ENCODE data around the gene RMDN2.

Gene RMDN2

DNA sequence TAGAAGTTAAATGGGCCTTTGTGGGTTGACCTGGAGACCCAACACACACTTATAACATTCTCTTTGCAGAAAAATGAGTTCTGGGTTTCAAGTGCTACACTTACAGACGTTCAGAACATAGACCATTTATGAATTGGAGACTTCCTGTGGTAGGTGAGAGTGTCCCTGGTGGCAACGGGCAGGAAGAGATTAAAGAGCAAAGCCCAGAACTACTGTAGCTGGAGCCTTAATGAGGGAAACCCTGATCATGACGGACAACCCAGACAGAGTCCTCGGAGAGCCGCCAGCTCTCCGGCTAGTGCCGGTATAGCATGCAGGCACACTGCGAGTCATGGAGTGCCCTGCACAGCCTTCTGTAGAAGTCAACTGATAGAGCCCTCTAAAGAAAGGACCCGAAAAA, 44.5 kb upstream of the RMDN2 start:
- TF ChIP-seq, protein P1, sequence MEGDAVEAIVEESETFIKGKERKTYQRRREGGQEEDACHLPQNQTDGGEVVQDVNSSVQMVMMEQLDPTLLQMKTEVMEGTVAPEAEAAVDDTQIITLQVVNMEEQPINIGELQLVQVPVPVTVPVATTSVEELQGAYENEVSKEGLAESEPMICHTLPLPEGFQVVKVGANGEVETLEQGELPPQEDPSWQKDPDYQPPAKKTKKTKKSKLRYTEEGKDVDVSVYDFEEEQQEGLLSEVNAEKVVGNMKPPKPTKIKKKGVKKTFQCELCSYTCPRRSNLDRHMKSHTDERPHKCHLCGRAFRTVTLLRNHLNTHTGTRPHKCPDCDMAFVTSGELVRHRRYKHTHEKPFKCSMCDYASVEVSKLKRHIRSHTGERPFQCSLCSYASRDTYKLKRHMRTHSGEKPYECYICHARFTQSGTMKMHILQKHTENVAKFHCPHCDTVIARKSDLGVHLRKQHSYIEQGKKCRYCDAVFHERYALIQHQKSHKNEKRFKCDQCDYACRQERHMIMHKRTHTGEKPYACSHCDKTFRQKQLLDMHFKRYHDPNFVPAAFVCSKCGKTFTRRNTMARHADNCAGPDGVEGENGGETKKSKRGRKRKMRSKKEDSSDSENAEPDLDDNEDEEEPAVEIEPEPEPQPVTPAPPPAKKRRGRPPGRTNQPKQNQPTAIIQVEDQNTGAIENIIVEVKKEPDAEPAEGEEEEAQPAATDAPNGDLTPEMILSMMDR (IDR thresholded peaks at IDR 0.05; ENCODE audit: low read depth, low read length) = no peak
- DNase-seq (ENCODE audit: low read depth, low spot score) = no peak
- in situ Hi-C loops (cut with HindIII; ENCODE audit: low sequenced_read_pairs) = no loop called here
- no peak overlapping the region for H3K4me3 ChIP-seq (ENCODE audit: low read depth, low read length)

DNA sequence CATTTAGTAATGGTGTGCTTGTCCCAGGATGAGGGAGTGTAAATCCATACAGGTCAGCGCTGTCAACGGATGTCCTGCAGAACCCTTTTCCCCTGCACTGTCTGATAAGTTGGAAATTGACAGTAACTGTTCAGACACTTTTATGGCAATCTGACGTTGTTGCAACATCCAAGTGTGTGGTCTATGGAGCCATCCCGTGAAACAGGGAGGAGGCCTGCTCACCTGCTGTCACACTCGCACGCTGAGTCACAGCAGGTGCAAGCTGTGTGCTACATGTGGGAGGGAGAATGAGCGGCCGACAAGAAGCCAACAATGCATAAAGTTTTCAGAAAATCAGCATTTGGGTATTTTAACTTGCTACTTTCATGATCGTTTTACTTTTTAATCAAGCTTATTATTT, 43.7 kb upstream of the RMDN2 start:
- no peak overlapping the region for H3K4me3 ChIP-seq (ENCODE audit: low read depth, low read length)
- in situ Hi-C loops (cut with HindIII; ENCODE audit: low sequenced_read_pairs) = no loop called here
- TF ChIP-seq, protein P1 (IDR thresholded peaks at IDR 0.05; ENCODE audit: low read depth, low read length) = no peak
- DNase-seq (ENCODE audit: low read depth, low spot score) = no peak

DNA sequence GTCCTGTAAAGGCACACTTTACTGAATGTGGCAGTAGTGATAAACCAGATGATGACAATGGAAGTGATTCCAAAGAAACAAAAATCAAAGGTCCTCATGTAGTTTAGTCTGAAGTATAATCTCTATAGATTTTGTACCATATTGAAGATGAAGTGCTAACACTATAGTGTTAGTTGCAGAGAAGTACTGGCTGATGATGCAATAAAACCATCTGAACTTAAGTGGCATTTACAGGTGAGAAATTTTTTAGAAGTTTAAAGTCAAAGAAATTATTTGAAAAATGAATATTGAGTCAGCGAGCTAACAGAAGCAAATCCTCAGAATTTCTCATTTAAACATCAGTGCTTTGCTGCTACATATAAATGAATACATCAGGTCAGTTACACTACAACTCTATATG, 43.1 kb upstream of the RMDN2 start:
- H3K4me3 ChIP-seq (ENCODE audit: low read depth, low read length) = no peak overlapping the region
- DNase-seq (ENCODE audit: low read depth, low spot score) = no peak
- TF ChIP-seq, protein P1 (IDR thresholded peaks at IDR 0.05; ENCODE audit: low read depth, low read length) = no peak
- in situ Hi-C loops (cut with HindIII; ENCODE audit: low sequenced_read_pairs) = no loop called here

GRCh38 chr2:37883518-37883917, 41.6 kb upstream of the RMDN2 start:
- TF ChIP-seq, protein P1 (IDR thresholded peaks at IDR 0.05; ENCODE audit: low read depth, low read length) = no peak
- in situ Hi-C loops (cut with HindIII; ENCODE audit: low sequenced_read_pairs) = no loop called here

DNA sequence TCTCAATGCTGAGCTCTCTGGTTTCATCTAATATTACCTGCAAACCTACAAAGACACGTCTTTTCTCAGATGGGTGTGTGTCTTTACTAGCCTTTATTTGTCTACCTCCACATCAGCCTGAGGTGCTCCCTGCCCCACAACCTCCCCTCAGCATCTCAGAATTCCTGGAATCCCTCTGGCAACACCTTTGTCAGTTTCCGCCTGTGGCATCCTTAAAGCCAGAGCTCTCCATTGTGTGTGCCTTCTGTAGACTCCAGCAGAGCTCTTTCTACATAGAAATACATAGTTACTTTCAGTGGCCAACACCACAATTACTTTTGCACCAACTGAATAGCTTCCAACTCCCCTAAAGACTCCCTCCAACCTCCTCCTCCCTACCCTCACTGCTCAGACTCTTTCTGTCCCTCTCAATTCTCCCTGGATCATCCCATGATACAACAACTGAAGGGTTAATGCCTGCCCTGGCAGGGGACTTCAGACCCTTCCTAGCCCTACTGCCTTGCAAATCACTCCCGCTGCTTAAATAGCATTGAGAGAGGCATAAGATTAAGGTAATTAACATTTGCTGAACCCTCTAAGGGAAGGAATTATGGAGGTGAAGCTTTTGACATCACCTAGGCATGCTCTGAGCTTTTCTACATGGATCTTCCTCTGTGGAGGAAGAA, 39.6 kb upstream of the RMDN2 start:
- no peak for DNase-seq (ENCODE audit: low read depth, low spot score)
- in situ Hi-C loops (cut with HindIII; ENCODE audit: low sequenced_read_pairs) = no loop called here
- TF ChIP-seq, protein P1 (IDR thresholded peaks at IDR 0.05; ENCODE audit: low read depth, low read length) = no peak
- H3K4me3 ChIP-seq (ENCODE audit: low read depth, low read length) = no peak overlapping the region

More at GRCh38 chr2:37883518-37883917, 41.6 kb upstream of the RMDN2 start:
- no peak overlapping the region for H3K4me3 ChIP-seq (ENCODE audit: low read depth, low read length)
- DNase-seq (ENCODE audit: low read depth, low spot score) = no peak

GRCh38 chr2:37886745-37887144, 38.3 kb upstream of the RMDN2 start:
- TF ChIP-seq, protein P1 (IDR thresholded peaks at IDR 0.05; ENCODE audit: low read depth, low read length) = no peak
- peak; percentile 83 for DNase-seq (ENCODE audit: low read depth, low spot score)
- in situ Hi-C loops (cut with HindIII; ENCODE audit: low sequenced_read_pairs) = no loop called here
- no peak overlapping the region for H3K4me3 ChIP-seq (ENCODE audit: low read depth, low read length)
